Neural progenitor cell (in vitro differentiated cells): Measurements from ENCODE around the gene MTR. TPM values are rescaled to one million over a fixed set of nuclear protein-coding genes. Genes with fewer than 3 reads are reported as not detected.

Experiments used
- DNase-seq: peaks from one replicate; pipeline ENCODE4 v3.0.0-alpha.2; 2016; ENCODE audit warnings: low spot score
- H2AFZ ChIP-seq: fragments of 200-600 bp; sonication (generic); replicated peaks from 2 replicates; pipeline ENCODE4 v1.6.1; 2016; ENCODE audit warnings: antibody characterized with exemption
- H3F3A ChIP-seq: fragments of 200-600 bp; sonication (generic); 2 replicates; pipeline ENCODE4 v1.6.1; 2016; ENCODE audit warnings: antibody characterized with exemption, low read depth
- H3K27ac ChIP-seq: fragments of 200-600 bp; sonication (generic); 2 replicates; pipeline ENCODE4 v1.5.1; 2016; ENCODE audit warnings: mild to moderate bottlenecking
- H3K27me3 ChIP-seq: fragments of 200-600 bp; sonication (generic); 2 replicates; pipeline ENCODE4 v1.6.1; 2016; ENCODE audit warnings: mild to moderate bottlenecking, moderate library complexity
- H3K36me3 ChIP-seq: fragments of 200-600 bp; sonication (generic); 2 replicates; pipeline ENCODE4 v1.5.1; 2016
- H3K4me1 ChIP-seq: fragments of 200-600 bp; sonication (generic); 2 replicates; pipeline ENCODE4 v1.6.1; 2016; ENCODE audit warnings: mixed run types
- H3K4me2 ChIP-seq: fragments of 200-600 bp; sonication (generic); 2 replicates; pipeline ENCODE4 v1.6.1; 2016
- H3K4me3 ChIP-seq: fragments of 200-600 bp; sonication (generic); 2 replicates; pipeline ENCODE4 v1.5.1; 2016
- H3K79me2 ChIP-seq: fragments of 200-600 bp; sonication (generic); 2 replicates; pipeline ENCODE4 v1.6.1; 2016; ENCODE audit warnings: low read depth
- H3K9ac ChIP-seq: fragments of 200-600 bp; sonication (generic); 2 replicates; pipeline ENCODE4 v1.6.1; 2016
- H3K9me3 ChIP-seq: fragments of 200-600 bp; sonication (generic); 2 replicates; pipeline ENCODE4 v1.5.1; 2016; ENCODE audit warnings: low read depth
- H4K20me1 ChIP-seq: fragments of 200-600 bp; sonication (generic); 2 replicates; pipeline ENCODE4 v1.6.1; 2016; ENCODE audit warnings: low read depth
- H3K27ac Mint-ChIP-seq: 3 replicates; pipeline ENCODE4 v1.8.0; 2021; ENCODE audit warnings: mixed read lengths
- H3K27me3 Mint-ChIP-seq: 2 replicates; pipeline ENCODE4 v1.8.0; 2022; ENCODE audit warnings: low read depth, mild to moderate bottlenecking, inconsistent platforms, moderate library complexity, mixed read lengths; ENCODE audit not compliant: insufficient read depth
- H3K36me3 Mint-ChIP-seq: 3 replicates; pipeline ENCODE4 v1.8.0; 2021; ENCODE audit warnings: mixed read lengths
- H3K4me1 Mint-ChIP-seq: 3 replicates; pipeline ENCODE4 v1.8.0; 2021; ENCODE audit warnings: mixed read lengths
- H3K4me3 Mint-ChIP-seq: 3 replicates; pipeline ENCODE4 v1.8.0; 2021; ENCODE audit warnings: mild to moderate bottlenecking, moderate library complexity, mixed read lengths
- H3K9me3 Mint-ChIP-seq: 3 replicates; pipeline ENCODE4 v1.8.0; 2020; ENCODE audit warnings: mixed read lengths
- CTCF ChIP-seq: fragments of 200-600 bp; sonication (generic); IDR thresholded peaks from 2 replicates; pipeline ENCODE4 v1.5.1; 2017; ENCODE audit warnings: antibody characterized with exemption, mild to moderate bottlenecking
- EZH2 ChIP-seq: fragments of 200-600 bp; sonication (generic); IDR thresholded peaks from 2 replicates; pipeline ENCODE4 v1.6.1; 2017; ENCODE audit warnings: antibody characterized with exemption, mild to moderate bottlenecking, moderate library complexity
- EZH2phosphoT487 ChIP-seq: fragments of 200-600 bp; sonication (generic); IDR thresholded peaks from 2 replicates; pipeline ENCODE4 v1.6.1; 2017; ENCODE audit warnings: antibody characterized with exemption
- total RNA-seq: library from RNA; depleted of rRNA; stranded (reverse); fragments of >200 nt; gene quantifications from 2 replicates; pipeline ENCODE4 v1.2.3, GENCODE V29; 2015; ENCODE audit warnings: low replicate concordance

MTR gene
- total RNA-seq, 1 donor from 2014 or later = 27.3 TPM

- no peak overlapping the region for H3K27ac ChIP-seq
- H3F3A ChIP-seq = no peaks in the 10 kb centered on the region
- no peak overlapping the region for H3K9ac ChIP-seq
- H4K20me1 ChIP-seq = no peaks in the 10 kb centered on the region
- no peak overlapping the region for H3K27ac Mint-ChIP-seq
- no peaks in the 10 kb centered on the region for H3K27me3 ChIP-seq
- no peaks in the 10 kb centered on the region for H3K79me2 ChIP-seq
- H3K36me3 Mint-ChIP-seq = peaks cover 15% of the 10 kb centered on the region
- peaks cover 4% of the 10 kb centered on the region for H3K36me3 ChIP-seq
- no peaks in the 10 kb centered on the region for H3K4me1 ChIP-seq
- no peak overlapping the region for H3K4me3 Mint-ChIP-seq
- no peak overlapping the region for H3K4me2 ChIP-seq
- no peaks in the 10 kb centered on the region for H3K9me3 ChIP-seq
- DNase-seq = no peak
- TF ChIP-seq EZH2 = no peak
- no peak for TF ChIP-seq EZH2phosphoT487
- TF ChIP-seq CTCF = no peak
- H3K4me1 Mint-ChIP-seq = no peaks in the 10 kb centered on the region
- no peak overlapping the region for H2AFZ ChIP-seq
- H3K9me3 Mint-ChIP-seq = no peaks in the 10 kb centered on the region
- H3K27me3 Mint-ChIP-seq = no peaks in the 10 kb centered on the region
- no peak overlapping the region for H3K4me3 ChIP-seq
These were observed 80.9 kb downstream of the MTR start for GRCh38 chr1:236875975-236876374.

DNA sequence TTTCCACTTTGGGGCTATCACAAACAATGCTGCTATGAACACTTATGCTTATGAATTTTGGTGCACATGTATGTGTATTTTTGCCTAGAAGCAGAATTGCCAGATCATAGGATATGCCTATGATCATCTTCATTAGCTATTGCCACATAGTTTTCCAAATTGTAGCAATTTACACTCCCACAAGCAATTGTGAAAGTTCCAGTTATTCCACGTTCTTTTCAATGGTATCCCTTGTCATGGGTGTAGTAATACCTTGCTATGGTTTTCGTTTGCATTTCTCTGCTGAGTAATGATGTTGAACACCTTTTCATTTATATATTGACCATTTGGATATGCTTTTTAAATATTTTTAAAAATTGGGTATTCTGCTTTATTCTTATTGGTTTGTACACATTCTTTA is 82.6 kb downstream of the MTR start:
- DNase-seq = no peak
- no peaks in the 10 kb centered on the region for H3K27me3 ChIP-seq
- no peak overlapping the region for H3K27ac ChIP-seq
- Mint-ChIP-seq H3K4me1 (no peaks in the 10 kb centered on the region), H3K27me3 (no peaks in the 10 kb centered on the region), H3K36me3 (peaks cover 14% of the 10 kb centered on the region), H3K4me3 (no peak overlapping the region), H3K9me3 (no peaks in the 10 kb centered on the region), H3K27ac (no peak overlapping the region)
- H3K4me1 ChIP-seq = no peaks in the 10 kb centered on the region
- H3K4me2 ChIP-seq = no peak overlapping the region
- H3K79me2 ChIP-seq = no peaks in the 10 kb centered on the region
- no peaks in the 10 kb centered on the region for H3K9me3 ChIP-seq
- H3F3A ChIP-seq = no peaks in the 10 kb centered on the region
- H3K9ac ChIP-seq = no peak overlapping the region
- no peak overlapping the region for H2AFZ ChIP-seq
- peaks cover 4% of the 10 kb centered on the region for H3K36me3 ChIP-seq
- H4K20me1 ChIP-seq = no peaks in the 10 kb centered on the region
- H3K4me3 ChIP-seq = no peak overlapping the region
- TF ChIP-seq EZH2 = no peak
- TF ChIP-seq CTCF = no peak
- no peak for TF ChIP-seq EZH2phosphoT487

DNA sequence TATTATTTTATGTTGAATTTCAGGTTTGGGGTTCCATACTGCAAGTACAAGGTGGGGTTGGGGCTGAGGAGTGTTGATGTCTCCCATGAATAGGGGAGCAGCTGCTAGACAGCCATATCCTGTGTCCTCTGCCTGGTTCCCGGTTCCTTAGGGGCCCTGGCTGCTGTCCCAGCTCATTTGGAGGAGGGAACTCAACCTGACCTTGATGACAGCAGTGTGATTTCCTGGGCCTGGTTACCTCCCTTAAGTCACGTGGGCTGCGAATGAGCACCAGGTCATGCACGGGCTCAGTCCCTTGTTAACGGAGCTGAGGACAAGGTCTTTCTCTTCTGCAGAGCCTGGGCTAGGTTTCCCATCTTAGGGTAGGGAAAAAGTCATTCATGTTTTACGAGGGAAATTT is 85.1 kb downstream of the MTR start:
- H3K4me3 ChIP-seq = no peak overlapping the region
- no peak overlapping the region for H3K9ac ChIP-seq
- H3K9me3 ChIP-seq = no peaks in the 10 kb centered on the region
- H3K79me2 ChIP-seq = no peaks in the 10 kb centered on the region
- TF ChIP-seq EZH2phosphoT487 (no peak), EZH2 (no peak), CTCF (no peak)
- H3K4me1 ChIP-seq = no peaks in the 10 kb centered on the region
- no peak for DNase-seq
- Mint-ChIP-seq H3K27me3 (no peaks in the 10 kb centered on the region), H3K36me3 (peaks cover 15% of the 10 kb centered on the region), H3K4me3 (no peak overlapping the region), H3K4me1 (peaks cover 4% of the 10 kb centered on the region), H3K9me3 (no peaks in the 10 kb centered on the region), H3K27ac (no peak overlapping the region)
- H3K36me3 ChIP-seq = no peaks in the 10 kb centered on the region
- no peaks in the 10 kb centered on the region for H3K27me3 ChIP-seq
- H3K4me2 ChIP-seq = no peak overlapping the region
- H2AFZ ChIP-seq = no peak overlapping the region
- no peak overlapping the region for H3K27ac ChIP-seq
- H3F3A ChIP-seq = no peaks in the 10 kb centered on the region
- H4K20me1 ChIP-seq = no peaks in the 10 kb centered on the region
